ENCODE measurements around the gene F2.
"Not testable (repeated sequence)": the region's sequence is repeated elsewhere in the genome, so short reads cannot be mapped to it uniquely, and the experiment has no call there.

Gene F2

DNA sequence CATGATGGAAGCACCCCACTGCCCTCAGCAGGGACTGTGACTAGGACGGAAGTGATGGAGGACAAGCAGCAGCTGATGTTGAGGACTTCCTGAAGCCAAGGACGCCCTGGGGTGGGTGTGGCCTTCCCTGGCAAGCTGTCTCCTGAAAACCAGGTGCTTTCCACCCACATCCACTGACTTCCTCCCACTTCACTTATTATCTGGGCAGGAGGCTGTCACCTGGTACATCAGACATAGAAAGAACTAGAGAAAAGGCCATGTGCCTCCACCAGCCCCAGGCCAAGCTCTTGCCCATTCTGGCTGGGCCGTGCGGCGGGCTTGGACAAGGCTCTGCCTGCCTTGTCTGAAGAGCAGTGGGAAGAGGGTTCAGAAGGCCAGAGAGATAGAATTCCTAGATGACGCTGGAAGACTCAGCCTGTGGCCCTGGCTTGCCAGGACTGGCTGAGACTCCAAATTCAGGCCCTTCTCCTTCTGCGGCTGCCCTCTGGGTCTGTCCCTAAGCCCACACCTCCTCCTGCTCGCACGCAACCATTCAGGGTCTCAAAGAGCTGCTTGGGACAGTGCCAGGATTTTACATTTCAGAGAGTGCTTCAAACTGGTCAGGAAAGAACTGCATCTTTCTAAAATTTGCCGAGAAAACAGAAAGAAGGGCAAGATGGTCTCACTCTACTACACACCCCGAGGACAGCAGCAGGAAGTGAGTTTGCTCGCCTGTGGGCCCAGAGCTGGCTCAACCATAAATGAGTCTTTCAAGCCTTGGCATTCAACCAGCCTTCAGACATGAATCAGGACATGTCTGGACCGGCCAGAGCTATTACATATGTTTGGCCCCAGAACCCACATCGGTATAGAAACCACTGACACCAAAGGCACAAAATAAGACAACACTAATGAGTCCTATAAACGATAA lies 31.9 kb upstream of the F2 start:
- no peak for DNase-seq

DNA sequence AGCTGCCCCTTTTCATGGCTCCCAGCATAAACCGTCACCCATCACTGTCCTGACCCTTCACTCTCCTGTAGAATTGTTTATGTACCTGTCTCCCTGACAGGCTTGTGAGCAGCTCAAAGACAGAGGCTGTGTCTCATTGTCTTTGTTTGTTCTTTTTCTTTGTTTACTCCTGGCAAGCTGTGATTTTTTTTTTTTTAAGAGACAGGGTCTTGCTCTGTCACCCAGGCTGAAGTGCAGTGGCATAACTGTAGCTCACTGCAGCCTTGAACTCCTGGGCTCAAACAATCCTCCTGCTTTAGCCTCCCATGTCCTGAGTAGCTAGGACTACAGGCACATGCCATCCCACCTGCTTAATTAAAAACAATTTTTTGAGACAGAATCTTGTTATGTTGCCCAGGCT lies 28.3 kb upstream of the F2 start:
- DNase-seq: no peak

DNA sequence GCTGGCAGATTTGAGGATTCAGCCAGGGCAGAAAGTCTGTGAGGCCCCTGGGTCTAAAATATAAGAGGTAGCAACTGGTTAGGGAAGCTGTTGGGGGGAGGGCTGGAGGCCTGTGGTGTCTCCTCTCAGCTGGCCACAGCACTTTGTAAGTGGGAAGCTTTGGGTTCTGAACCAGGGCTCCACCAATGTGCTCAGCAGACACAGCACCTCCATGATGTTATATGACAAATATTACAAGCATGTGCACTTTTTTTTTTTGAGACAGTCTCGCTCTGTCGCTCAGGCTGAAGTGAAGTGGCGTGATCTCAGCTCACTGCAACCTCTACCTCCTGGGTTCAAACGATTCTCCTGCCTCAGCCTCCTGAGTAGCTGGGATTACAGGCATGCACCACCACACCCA lies 26.6 kb upstream of the F2 start:
- no peak for DNase-seq

DNA sequence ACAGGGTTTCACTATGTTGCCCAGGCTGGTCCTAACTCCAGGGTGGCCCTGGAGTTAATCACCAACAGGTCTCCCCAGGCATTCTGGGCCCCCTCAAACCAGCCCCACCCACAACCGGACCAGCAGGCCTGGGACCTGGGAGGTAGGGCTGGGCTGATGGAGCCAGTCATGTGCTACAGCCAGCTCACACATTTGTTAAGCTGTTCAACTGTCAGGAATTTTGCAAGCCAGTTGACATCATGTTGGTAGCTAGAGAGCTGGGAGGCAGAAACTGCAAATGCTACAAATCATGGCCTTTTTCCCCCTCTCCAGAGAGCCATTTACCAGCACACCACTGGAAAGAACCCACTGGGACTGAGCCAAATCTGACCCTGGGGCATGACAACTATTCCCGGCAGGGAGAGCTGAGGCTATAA lies 25.4 kb upstream of the F2 start:
- no peak for DNase-seq

DNA sequence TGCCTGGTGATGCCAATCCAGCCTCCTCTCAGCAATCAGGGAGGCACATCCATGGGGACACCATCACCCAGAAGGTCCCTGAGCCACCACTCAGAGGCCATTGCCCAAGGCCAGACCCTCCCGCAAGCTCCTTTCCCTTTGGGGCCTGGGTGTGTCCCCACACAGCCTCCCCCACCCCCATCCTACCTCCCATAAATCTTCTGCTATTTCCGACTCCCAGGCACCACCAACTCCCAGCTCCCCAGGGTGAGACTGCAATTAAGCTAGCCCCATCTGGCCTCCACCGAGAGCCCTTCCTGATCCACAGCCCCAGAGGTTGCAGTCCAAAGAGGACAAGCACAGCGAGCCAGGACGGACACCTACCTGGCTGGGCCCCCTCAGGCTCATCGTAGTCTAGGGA lies 24.9 kb upstream of the F2 start:
- DNase-seq: no peak

DNA sequence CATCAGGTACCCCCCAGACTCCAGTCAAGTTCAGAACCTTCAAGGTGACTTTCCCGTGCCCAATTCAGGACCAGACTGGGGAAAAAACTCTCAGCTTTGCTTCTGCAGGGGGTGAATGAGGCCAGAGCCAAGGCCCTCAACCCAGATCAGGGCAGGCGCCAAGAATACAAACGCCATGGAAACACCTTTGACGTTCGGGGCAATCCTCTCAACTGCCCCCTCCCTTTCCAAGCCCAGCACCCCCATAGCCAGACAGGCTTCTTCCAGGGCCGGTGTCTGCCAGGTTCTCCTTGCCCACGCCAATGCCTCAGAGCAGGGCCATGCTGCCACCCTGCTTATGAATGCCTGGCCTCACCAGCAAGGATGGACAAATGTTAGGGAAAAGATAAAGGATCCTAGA lies 24.4 kb upstream of the F2 start:
- DNase-seq: no peak

DNA sequence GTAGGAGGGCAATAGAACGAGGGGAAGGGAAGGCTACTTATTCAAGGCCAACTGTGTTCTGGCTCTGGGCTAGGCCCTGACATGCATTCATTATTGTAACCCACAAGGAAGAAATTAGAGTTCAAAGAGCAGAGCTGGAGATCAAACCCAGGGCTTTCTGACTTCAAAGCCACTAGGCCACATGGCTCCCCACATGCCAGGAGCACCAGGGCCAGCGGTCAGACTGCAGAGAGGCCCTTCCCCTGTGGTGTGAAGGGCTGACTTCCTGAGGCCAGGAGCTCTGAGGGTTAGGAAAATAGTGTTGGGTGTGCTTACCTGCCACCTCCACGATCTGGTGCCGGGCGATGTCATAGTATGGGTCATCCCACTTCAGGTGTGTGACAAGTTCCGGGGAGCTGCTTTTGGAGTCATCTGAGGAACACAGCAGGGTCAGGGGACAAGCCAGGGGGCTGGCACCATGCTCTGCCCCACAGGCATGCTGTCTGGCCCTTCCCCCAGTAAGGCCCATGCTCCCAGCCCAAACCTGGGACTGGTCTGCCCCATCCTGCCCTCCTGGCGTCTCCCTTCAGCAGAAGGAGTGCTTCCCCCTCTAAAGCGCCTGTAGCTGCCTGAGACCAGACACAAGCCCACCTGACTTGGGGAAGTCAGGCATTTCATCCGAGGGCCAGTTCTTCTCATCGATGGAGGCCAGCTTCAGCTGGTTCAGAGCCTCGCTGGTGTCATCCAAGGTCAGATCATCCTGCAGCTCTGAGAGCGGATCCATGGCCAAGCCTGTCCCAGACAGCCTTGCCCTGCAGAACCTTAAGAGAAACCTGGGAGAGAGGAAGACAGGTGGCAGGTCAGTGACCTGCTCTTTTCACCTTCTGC lies 23.4 kb upstream of the F2 start:
- DNase-seq: no peak

DNA sequence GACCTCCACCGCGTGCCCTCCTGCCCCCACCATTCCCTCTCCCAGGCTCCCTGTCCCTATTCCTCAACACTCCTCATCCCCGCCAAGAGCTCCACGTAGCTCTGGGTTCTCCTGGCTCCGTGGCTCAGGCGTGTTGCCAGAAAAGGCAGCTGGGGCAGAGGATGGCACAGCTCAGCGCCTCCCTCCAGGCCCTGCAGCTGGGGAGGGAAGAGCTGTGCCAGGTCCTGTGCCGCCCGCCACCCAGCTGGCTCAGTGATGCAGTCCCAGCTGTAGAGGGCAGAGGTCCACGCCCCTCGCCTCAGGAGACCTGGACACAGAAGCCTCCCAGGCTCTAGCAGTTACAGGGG lies 22.8 kb upstream of the F2 start:
- DNase-seq: peak; percentile 78

DNA sequence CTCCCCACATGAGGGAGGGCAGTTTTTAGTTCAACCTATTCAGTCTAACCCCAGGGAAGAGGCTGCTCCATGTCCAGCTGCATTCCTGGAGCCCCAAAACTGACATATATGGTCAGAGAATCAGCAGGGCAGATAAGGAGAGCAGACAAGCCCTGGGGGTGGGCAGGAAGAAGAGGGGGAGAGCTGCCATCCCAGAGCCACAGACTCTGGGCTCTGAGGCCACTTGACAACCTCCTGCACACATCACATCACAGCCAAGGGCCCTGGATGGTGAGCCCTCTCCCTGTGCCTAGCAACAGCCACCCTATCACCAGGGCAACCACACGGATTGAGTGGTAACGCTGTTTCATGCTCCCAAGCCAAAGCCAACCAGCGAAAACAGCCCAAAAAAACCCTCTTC lies 21.7 kb upstream of the F2 start:
- DNase-seq: peak; percentile 24

DNA sequence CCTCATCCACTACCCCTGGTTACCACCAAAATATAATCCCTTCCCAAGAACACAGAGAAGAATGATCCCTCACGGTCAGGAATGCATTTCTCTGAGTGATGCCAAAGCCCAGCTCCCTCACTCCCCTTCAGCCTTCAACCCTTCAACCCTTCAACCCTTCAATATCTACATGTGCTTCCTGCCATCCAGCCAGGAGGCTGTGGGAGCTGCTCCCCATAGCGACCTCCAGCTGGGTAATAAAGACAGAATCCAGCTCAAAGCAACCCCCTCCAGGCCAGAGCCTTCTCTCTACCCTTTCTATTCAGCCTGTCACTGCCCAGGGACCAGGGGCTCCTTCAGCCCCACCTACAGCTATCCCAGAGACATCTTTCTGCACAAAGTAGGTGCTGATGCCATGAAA lies 21.3 kb upstream of the F2 start:
- no peak for DNase-seq

DNA sequence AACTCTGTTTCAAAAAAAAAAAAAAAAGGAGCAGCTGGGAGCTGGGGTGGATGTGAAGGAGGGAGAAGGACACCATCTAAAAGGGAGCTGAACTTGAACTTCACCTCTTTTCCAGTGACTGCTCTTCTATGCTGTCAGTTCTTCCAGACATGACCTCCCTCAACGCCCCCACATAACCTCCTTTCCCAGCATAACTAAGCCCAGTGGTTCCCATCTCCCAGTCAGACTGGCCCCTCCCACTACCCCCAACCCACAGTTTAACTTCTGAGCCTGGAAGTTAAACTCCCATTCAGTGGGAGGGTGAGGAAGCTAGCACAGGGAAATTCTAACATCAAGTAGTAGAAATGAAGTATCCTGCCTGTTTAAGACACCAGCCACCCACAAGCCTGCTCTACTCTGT lies 20.4 kb upstream of the F2 start:
- DNase-seq: no peak

DNA sequence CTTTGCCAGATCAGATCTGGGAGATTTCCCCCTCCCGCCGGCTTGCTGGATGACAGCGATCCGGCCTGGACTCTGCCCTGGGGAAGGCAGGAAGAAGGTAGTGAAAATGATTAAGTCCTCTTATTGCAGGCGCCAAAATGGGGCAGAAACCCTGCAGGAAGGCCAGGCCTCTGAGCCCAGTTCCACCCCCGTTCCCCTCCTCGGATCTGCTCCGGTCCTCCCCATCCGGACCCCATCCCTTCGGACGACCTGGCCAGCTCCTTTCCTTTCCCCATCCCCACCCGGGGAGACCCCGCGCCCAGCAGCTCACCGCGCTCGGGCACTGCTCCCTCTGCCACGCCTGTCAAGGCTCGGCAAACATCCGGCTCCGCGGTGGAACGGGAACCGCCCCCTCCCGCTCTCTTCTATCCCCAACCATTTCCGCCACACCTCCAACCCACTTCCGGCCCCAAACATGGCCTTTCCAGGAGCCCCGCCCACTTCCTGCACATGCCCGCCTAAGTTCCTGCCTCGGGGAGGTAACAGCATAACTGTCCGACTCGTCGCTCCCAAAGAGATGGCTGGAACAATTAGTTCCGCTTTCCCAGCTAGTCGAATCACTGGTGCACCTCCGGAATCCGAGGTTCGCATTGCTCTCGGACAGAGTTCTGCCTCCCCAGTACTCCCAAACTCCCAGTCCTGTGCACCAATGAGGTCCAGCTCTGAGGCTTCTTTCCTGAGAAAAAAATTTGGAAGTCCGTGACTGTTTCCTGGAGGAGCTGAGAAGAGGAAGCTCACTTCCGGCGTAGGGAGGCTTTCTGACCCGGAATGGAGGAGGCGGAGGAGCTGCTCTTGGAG lies 18.6 kb upstream of the F2 start, which contains the start of the genes ARHGAP1 and ZNF408:
ARHGAP1 (minus strand) TSS at position 379 of the 837 bp plus-strand sequence. CDS start 4,512 bp downstream, outside the sequence.
ZNF408 (plus strand) TSS at position 791 of the 837 bp plus-strand sequence; CDS start at position 808, 17 bp downstream.
- peak; percentile 99 for DNase-seq

DNA sequence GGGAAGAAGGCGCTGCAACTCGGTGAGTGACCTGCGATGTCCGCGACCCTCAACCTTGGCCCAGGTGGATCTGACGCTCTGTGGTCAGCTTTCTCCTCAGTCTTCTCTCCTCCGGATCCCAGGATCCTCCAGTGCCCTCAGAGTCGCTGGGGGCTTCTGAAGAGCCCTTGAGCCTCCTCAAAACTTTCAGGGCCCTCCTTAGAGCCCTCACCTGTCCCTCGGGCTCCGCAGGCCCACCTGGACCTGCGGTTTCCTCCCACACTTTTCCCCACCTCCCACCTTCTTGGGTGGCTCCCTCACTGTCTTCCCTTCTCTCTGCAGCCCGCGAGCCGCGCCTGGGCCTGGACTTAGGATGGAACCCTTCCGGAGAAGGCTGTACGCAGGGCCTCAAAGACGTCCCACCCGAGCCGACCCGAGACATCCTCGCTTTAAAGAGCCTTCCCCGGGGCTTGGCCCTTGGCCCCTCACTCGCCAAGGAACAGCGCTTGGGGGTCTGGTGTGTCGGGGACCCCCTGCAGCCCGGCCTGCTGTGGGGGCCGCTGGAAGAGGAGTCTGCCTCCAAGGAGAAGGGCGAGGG lies 17.8 kb upstream of the F2 start:
- DNase-seq: no peak

DNA sequence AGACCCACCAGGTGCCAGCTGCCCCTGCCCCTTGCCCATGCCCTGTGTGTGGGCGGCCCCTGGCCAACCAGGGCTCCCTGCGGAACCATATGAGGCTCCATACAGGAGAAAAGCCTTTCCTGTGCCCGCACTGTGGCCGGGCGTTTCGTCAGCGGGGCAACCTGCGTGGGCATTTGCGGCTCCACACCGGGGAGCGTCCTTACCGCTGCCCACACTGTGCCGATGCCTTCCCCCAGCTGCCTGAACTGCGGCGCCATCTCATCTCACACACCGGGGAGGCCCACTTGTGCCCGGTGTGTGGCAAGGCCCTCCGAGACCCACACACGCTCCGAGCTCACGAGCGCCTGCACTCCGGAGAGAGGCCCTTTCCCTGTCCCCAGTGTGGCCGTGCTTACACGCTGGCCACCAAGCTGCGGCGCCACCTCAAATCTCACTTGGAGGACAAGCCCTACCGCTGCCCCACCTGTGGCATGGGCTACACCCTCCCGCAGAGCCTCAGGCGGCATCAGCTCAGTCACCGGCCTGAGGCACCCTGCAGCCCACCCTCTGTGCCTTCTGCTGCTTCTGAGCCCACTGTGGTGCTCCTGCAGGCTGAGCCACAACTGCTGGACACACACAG lies 13.8 kb upstream of the F2 start:
- no peak for DNase-seq

DNA sequence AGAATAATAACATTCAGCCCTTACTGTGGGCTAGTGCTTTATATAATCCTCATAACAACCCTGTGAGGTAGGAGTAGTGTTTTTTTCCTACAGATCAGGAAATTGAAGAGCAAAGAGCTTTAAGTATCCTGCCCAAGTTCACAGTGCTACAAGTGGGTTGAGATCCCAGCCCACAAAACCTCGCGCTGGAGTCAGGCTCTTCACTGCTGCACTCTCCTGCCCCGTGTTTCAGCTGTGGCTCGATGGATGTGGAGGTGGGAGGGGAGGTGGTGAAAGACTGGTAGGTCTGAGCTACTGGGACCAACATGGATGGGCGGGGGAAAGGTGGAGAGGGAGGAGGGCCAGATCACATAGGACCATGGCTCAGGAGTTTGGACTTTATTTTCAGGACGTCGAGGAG lies 12.1 kb upstream of the F2 start:
- DNase-seq: no peak

DNA sequence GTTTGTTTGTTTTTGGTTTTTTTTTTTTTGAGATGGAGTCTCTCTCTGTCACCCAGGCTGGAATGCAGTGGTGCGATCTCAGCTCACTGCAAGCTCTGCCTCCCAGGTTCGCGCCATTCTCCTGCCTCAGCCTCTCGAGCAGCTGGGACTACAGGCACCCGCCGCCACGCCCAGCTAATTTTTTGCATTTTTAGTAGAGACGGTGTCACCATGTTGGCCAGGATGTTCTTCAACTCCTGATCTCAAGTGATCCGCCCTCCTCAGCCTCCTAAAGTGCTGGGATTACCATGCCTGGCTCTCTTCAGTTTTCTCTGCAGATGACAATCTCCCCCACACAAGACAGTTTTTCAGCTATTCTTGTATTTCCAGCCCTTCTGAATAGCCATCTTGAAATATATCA lies 9.7 kb upstream of the F2 start:
- not testable (repeated sequence) for DNase-seq

DNA sequence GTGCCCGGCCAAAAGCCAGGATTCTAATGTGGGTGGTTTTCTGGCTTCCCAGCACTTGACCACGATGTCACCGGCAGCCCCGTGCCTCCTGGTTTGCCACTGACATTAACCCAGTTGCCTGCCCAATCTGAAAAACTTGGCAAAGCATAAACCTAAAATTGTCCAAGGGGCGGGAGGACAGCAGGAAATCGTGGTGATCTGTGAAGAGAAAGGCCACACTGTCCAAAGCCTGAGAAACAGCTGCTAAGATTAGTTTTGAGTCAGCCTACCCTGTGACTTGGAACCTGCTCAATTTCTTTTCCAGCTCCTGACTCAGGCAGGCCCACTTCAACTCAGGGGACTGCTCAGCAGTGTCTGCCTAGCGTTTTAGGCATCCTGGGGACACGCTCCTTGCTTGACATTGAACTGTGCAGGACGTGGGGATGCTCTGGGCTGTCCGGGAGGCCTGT lies 8.2 kb upstream of the F2 start:
- no peak for DNase-seq

DNA sequence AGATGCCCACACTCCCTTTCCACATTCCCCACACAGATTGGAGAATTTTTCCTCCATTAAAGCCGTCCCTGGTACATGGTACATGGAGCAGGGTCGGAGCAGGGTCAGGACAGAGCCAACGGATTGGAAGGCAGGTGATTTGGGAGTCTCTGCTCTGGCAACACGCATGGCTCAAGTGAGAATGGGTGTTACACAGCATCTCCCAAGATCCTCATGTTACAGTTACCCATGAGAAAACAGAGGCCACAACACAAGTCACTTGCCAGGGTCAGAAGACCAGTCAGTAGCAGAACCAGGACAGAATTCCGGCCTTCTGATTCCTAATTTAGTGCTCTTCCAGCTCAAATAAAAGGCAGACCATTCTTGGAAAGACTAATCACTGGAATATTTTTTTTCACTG lies 7.7 kb upstream of the F2 start:
- no peak for DNase-seq

DNA sequence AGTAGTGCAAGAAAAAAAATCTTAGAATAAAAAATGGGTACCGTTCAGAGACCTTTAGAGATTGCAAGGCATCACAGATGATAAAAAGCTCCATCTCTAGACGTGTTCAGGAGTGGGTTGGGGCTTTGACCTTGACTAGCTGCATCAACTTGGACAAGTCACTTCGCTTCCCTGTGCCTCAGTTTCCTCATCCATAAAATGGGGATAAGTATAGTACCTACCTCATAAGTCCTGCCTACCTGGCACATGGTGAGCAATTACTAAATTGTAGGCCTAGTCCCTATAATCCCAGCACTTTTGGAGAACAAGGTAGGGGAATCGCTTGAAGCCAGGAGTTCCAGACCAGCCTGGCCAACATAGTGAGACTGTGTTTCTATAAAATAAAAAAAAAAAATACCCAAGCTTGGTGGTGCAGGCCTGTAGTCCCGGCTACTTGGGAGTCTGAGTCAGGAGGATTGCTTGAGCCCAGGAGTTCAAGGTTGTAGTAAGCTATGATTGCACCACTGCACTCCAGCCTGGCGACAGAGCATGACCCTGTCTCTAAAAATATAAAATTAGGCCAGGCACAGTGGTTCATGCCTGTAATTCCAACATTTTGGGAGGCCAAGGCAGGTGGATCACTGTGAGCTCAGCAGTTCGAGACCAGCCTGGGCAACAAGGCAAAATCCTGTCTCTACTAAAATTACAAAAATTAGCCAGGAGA lies 6.0 kb upstream of the F2 start:
- DNase-seq: no peak

DNA sequence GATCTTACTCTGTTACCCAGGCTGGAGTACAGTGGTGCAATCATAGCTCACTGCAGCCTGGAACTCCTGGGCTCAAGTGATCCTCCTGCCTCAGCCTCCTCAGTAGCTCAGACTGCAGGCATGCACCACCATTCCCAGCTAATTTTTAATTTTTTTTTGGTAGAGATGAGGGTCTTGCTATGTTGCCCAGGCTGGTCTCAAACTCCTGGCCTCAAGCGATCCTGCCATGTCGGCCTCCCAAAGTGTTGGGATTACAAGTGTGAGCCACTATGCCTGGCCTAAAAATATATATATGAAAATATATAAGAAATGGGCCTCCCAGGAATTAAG lies 1.2 kb upstream of the F2 start:
- not testable (repeated sequence) for DNase-seq

Data from NCI-H1092 treated with DMSO at 0.1 percent for 48 hours (cell line).